ENCODE measurements around the gene DCAF6.

- no peak for TF ChIP-seq CTCF (conservative IDR thresholded peaks at IDR 0.05 in 1 of 2, IDR thresholded peaks at IDR 0.05 in 1 of 2; ENCODE audit: extremely low read depth in 1 of 2, insufficient read depth in 1 of 2, low read depth in 1 of 2, low read length in 2 of 2)
- no peak for TF ChIP-seq EZH2 (IDR thresholded peaks at IDR 0.05; ENCODE audit: borderline replicate concordance, low read length)
These were observed 178.4 kb downstream of the DCAF6 start for GRCh38 chr1:168114845-168115244.

Measured in mammary epithelial cell (primary cell).